Peyer's patch (tissue), 4 donors: Measurements from ENCODE around the gene OR1S1.

Experiments
- CTCF ChIP-seq, 6 experiments: fragments of 450-650 bp in 4 of 6; fragments of 200-600 bp in 2 of 6; sonication (generic) in 1 of 6; IDR thresholded peaks; one replicate each; pipeline ENCODE4 v1.5.1; 2017 to 2019; ENCODE audit warnings: antibody characterized with exemption in 6 of 6, mild to moderate bottlenecking in 3 of 6, moderate library complexity in 1 of 6
- POLR2A ChIP-seq, 2 donors: fragments of 450-650 bp; IDR thresholded peaks; one replicate each; pipeline ENCODE4 v1.5.1; 2017; ENCODE audit warnings: antibody characterized with exemption in 2 of 2, mild to moderate bottlenecking in 2 of 2, moderate library complexity in 2 of 2

- no peak for TF ChIP-seq CTCF (IDR thresholded peaks at IDR 0.05)
- no peak for TF ChIP-seq POLR2A (IDR thresholded peaks at IDR 0.05)
Observed at GRCh38 chr11:58193391-58193790, 19.1 kb upstream of the OR1S1 start.
